ENCODE measurements around the gene DST. TPM values are rescaled to one million over a fixed set of nuclear protein-coding genes. Genes with fewer than 3 reads are reported as not detected.

The DST gene
- total and polyA plus RNA-seq, 2 of the 4 experiments (the other 2 are of a cell fraction): 97.7 to 452 TPM

DNA sequence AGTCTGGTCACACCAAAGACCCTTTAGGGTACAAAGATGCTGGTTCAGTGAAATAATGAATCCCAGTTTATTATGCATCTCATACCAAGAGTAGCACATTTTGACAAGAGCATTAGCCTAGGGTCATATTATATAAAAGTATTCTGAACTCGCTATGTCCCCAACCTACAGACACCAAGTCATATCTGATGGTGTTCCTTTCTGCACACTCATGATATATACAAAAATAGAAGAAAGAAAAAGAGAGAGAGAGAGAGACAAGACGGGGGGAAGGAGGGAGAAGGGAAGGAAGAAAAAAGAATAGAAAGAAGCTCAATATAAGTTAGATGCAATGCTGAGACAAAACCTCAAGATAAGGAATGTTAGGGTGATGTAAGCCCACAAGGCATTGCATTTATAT lies 131.1 kb downstream of the DST start:
- DNase-seq (no peak), ATAC-seq (ENCODE audit: low read depth) (no peak)
- Histone ChIP-seq H3K4me2 (ENCODE audit: low read depth, low read length) (no peak overlapping the region), H2AK9ac (replicated peaks; ENCODE audit: low read depth, low read length, poor library complexity) (no peak overlapping the region), H4K8ac (ENCODE audit: low read depth in 2 of 2, low read length in 2 of 2) (no peak overlapping the region), H3K9me3 (ENCODE audit: control insufficient read depth, insufficient read depth, low read length) (no peaks in the 10 kb centered on the region), H3K27me3 (ENCODE audit: control insufficient read depth, insufficient read depth, low read length) (no peaks in the 10 kb centered on the region), H2AK5ac (ENCODE audit: low read depth, low read length) (no peak overlapping the region), H3K36me3 (ENCODE audit: control insufficient read depth, insufficient read depth, low read length) (peaks cover 35% of the 10 kb centered on the region), H3K79me1 (ENCODE audit: low read depth in 1 of 2, low read length in 2 of 2) (peaks cover 32 to 46% of the 10 kb centered on the region in 2 experiments), H3K9ac (ENCODE audit: low read depth, low read length) (no peak overlapping the region), H3K27ac (ENCODE audit: insufficient read depth, low read length) (no peak overlapping the region), H3K4ac (ENCODE audit: low read depth, low read length) (no peak overlapping the region), H3K23ac (ENCODE audit: low read depth, low read length) (no peak overlapping the region), H3K4me1 (ENCODE audit: control insufficient read depth, insufficient read depth, low read length) (peaks cover 14% of the 10 kb centered on the region), H3K9me1 (ENCODE audit: insufficient read depth, low read length) (peaks cover 16% of the 10 kb centered on the region), H2BK20ac (ENCODE audit: low read depth, low read length) (no peak overlapping the region), H2BK15ac (ENCODE audit: low read depth, low read length) (no peak overlapping the region), H3K4me3 (ENCODE audit: insufficient read depth, low read depth, low read length) (no peak overlapping the region), H4K20me1 (ENCODE audit: insufficient read depth, low read length) (no peaks in the 10 kb centered on the region; the same call in 1 of the 2 replicates), H4K91ac (ENCODE audit: insufficient read depth, low read depth, low read length) (no peak overlapping the region), H3K14ac (replicated peaks; ENCODE audit: low read depth, low read length) (no peak overlapping the region), H4K5ac (ENCODE audit: low read depth, low read length) (no peak overlapping the region), H2AFZ (replicated peaks; ENCODE audit: low read length, poor library complexity) (no peak overlapping the region), H2BK5ac (ENCODE audit: low read depth, low read length, poor library complexity, severe bottlenecking) (no peak overlapping the region), H3K18ac (ENCODE audit: low read depth, low read length) (no peak overlapping the region), H3K56ac (ENCODE audit: extremely low read depth, insufficient read depth, low read length) (no peak overlapping the region), H2BK120ac (ENCODE audit: low read depth, low read length) (no peak overlapping the region)
- BruUV-seq (replicated peaks): no TSS peak
- ChIA-PET CTCF (interaction anchor here (0.6 to 1.1 kb wide), 2 partner anchors 36 to 238 kb away, joined by 3 to 4 read pairs; no protein-coding TSS in a partner anchor), POLR2A (ENCODE audit: unreplicated experiment) (no interaction called here)
- TF ChIP-seq MXI1 (IDR thresholded peaks at IDR 0.05; ENCODE audit: borderline replicate concordance, low read depth, low read length): no peak
- no peak for TF ChIP-seq MAFK (IDR thresholded peaks at IDR 0.05; ENCODE audit: low read depth, low read length)
- TF ChIP-seq CHD1 (IDR thresholded peaks at IDR 0.05; ENCODE audit: low read depth, low read length): no peak
- no peak for TF ChIP-seq SMC3 (IDR thresholded peaks at IDR 0.05; ENCODE audit: low read depth, low read length)
- TF ChIP-seq, protein P1, sequence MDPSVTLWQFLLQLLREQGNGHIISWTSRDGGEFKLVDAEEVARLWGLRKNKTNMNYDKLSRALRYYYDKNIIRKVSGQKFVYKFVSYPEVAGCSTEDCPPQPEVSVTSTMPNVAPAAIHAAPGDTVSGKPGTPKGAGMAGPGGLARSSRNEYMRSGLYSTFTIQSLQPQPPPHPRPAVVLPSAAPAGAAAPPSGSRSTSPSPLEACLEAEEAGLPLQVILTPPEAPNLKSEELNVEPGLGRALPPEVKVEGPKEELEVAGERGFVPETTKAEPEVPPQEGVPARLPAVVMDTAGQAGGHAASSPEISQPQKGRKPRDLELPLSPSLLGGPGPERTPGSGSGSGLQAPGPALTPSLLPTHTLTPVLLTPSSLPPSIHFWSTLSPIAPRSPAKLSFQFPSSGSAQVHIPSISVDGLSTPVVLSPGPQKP (IDR thresholded peaks at IDR 0.05; ENCODE audit: borderline replicate concordance, low read depth, low read length): no peak
- no peak for TF ChIP-seq CEBPB (IDR thresholded peaks at IDR 0.05; ENCODE audit: low read depth, low read length)
- TF ChIP-seq FOS (IDR thresholded peaks at IDR 0.05; ENCODE audit: low read depth, low read length): no peak
- TF ChIP-seq BHLHE40 (IDR thresholded peaks at IDR 0.05; ENCODE audit: low read depth, low read length): no peak
- no peak for TF ChIP-seq POLR2A (IDR thresholded peaks at IDR 0.05; ENCODE audit: low read depth, low read length)
- no peak for TF ChIP-seq RAD21 (IDR thresholded peaks at IDR 0.05; ENCODE audit: low read length)
- no peak for TF ChIP-seq NFE2L2 (IDR thresholded peaks at IDR 0.05; ENCODE audit: low read depth, low read length)
- TF ChIP-seq MAZ (IDR thresholded peaks at IDR 0.05; ENCODE audit: borderline replicate concordance, low read depth, low read length): no peak
- TF ChIP-seq, protein P2, sequence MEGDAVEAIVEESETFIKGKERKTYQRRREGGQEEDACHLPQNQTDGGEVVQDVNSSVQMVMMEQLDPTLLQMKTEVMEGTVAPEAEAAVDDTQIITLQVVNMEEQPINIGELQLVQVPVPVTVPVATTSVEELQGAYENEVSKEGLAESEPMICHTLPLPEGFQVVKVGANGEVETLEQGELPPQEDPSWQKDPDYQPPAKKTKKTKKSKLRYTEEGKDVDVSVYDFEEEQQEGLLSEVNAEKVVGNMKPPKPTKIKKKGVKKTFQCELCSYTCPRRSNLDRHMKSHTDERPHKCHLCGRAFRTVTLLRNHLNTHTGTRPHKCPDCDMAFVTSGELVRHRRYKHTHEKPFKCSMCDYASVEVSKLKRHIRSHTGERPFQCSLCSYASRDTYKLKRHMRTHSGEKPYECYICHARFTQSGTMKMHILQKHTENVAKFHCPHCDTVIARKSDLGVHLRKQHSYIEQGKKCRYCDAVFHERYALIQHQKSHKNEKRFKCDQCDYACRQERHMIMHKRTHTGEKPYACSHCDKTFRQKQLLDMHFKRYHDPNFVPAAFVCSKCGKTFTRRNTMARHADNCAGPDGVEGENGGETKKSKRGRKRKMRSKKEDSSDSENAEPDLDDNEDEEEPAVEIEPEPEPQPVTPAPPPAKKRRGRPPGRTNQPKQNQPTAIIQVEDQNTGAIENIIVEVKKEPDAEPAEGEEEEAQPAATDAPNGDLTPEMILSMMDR (conservative IDR thresholded peaks at IDR 0.05; ENCODE audit: low read depth, low read length): no peak
- TF ChIP-seq, protein P3, sequence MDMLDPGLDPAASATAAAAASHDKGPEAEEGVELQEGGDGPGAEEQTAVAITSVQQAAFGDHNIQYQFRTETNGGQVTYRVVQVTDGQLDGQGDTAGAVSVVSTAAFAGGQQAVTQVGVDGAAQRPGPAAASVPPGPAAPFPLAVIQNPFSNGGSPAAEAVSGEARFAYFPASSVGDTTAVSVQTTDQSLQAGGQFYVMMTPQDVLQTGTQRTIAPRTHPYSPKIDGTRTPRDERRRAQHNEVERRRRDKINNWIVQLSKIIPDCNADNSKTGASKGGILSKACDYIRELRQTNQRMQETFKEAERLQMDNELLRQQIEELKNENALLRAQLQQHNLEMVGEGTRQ (IDR thresholded peaks at IDR 0.05; ENCODE audit: low read depth, low read length): no peak
- TF ChIP-seq RFX5 (IDR thresholded peaks at IDR 0.05; ENCODE audit: low read depth, low read length): no peak
- TF ChIP-seq RCOR1 (IDR thresholded peaks at IDR 0.05; ENCODE audit: insufficient replicate concordance, low read length): no peak
- in situ Hi-C loops (cut with MboI; ENCODE audit: low sequenced_read_pairs) (no loop called here), dilution Hi-C loops (cut with HindIII; ENCODE audit: low sequenced_read_pairs, unreplicated experiment) (no loop called here), intact Hi-C loops (cut with micrococcal nuclease) (no loop called here)
- no CpG with 5 or more reads among the region's 2 CpGs for WGBS, 2 experiments (ENCODE audit: extremely low coverage in 2 of 2, insufficient read length in 1 of 2)
